HCT116 (cell line): ENCODE measurements around the gene POU5F1. TPM values are rescaled to one million over a fixed set of nuclear protein-coding genes. Genes with fewer than 3 reads are reported as not detected.

Experiments
- ATAC-seq: fragments of 200-7000 bp; cut with Tn5 transposase; 2 replicates; pipeline ENCODE4 v1.9.1; 2020; ENCODE audit warnings: mild to moderate bottlenecking, moderate library complexity
- BruUV-seq: library from RNA; stranded (reverse); fragments of 400-500 nt; replicated peaks from 2 replicates; lab custom pipeline; 2021; lab: Mats Ljungman, UMichigan
- CTCF ChIA-PET: fragments of 300-600 bp; sonication (Branson Sonifier 250); formaldehyde crosslinking; loops from one replicate; lab custom pipeline; 2021; ENCODE audit warnings: antibody characterized with exemption; lab: Charles Lee
- POLR2A ChIA-PET: fragments of 300-600, 350-600 bp; sonication (Branson Sonifier 250); formaldehyde crosslinking; loops from one replicate; lab custom pipeline; 2021; ENCODE audit warnings: antibody characterized with exemption; lab: Charles Lee
- RAD21 ChIA-PET, 2 experiments: fragments of 300-600 bp; sonication (Branson Sonifier 250); formaldehyde crosslinking; loops; one replicate each; lab custom pipeline; 2023; ENCODE audit warnings: low total read pairs in 2 of 2; ENCODE audit not compliant: uncharacterized antibody in 2 of 2, unreplicated experiment in 2 of 2, low non-redundant PET in 1 of 2; lab: Charles Lee
- DNase-seq: peaks from one replicate; pipeline ENCODE4 v3.0.0-alpha.2; 2010; ENCODE audit warnings: low read depth, low spot score
- H2AFZ ChIP-seq: fragments of 200-600 bp; shearing (Covaris generic), sonication (generic); 2 replicates; pipeline ENCODE4 v1.6.1; 2017; ENCODE audit warnings: low read depth, mixed run types, mixed read lengths, antibody characterized with exemption, low read length; ENCODE audit not compliant: poor library complexity, severe bottlenecking
- H3K27ac ChIP-seq: 2 replicates; pipeline ENCODE4 v1.5.1; 2012; ENCODE audit warnings: low read depth, low read length
- H3K27me3 ChIP-seq: fragments of 200-600 bp; sonication (generic); 2 replicates; pipeline ENCODE4 v1.6.1; 2016; ENCODE audit warnings: mixed run types, low read length, mixed read lengths; ENCODE audit not compliant: insufficient read depth
- H3K36me3 ChIP-seq, 2 experiments: fragments of 200-500 bp in 1 of 2; fragments of 200-600 bp in 1 of 2; sonication (Bioruptor generic) in 1 of 2; sonication (generic) in 1 of 2; 2 replicates each; pipeline versions ENCODE4 v1.5.1 to v1.6.1; 2014 to 2016; ENCODE audit warnings: low read length in 2 of 2, inconsistent platforms in 1 of 2, mixed read lengths in 1 of 2, mixed run types in 1 of 2; ENCODE audit not compliant: insufficient read depth in 2 of 2, control insufficient read depth in 1 of 2
- H3K4me1 ChIP-seq, 2 experiments: fragments of 200-600 bp in 1 of 2; sonication (generic) in 1 of 2; 2 replicates each; pipeline versions ENCODE4 v1.5.1 to v1.6.1; 2012 to 2017; ENCODE audit warnings: low read length in 2 of 2, inconsistent platforms in 1 of 2, mild to moderate bottlenecking in 1 of 2, mixed read lengths in 1 of 2, mixed run types in 1 of 2, moderate library complexity in 1 of 2; ENCODE audit not compliant: insufficient read depth in 2 of 2, control insufficient read depth in 1 of 2
- H3K4me2 ChIP-seq: fragments of 200-600 bp; sonication (generic); 2 replicates; pipeline ENCODE4 v1.6.1; 2017; ENCODE audit warnings: mixed run types, low read length, mixed read lengths
- H3K4me3 ChIP-seq, 2 experiments: fragments of 200-600 bp in 1 of 2; sonication (generic) in 1 of 2; replicated peaks in 1 of 2; 2 replicates each; pipeline ENCODE4 v1.5.1; 2011 to 2016; ENCODE audit warnings: low read length in 2 of 2, control low read depth in 1 of 2, low read depth in 1 of 2, mild to moderate bottlenecking in 1 of 2, mixed read lengths in 1 of 2, mixed run types in 1 of 2
- H3K79me2 ChIP-seq: fragments of 200-600 bp; sonication (generic); 2 replicates; pipeline ENCODE4 v1.6.1; 2017; ENCODE audit warnings: mild to moderate bottlenecking, mixed run types, low read length, moderate library complexity, mixed read lengths; ENCODE audit not compliant: insufficient read depth
- H3K9ac ChIP-seq: fragments of 200-600 bp; sonication (generic); 2 replicates; pipeline ENCODE4 v1.6.1; 2016; ENCODE audit warnings: low read length, mixed read lengths
- H3K9me2 ChIP-seq: fragments of 200-600 bp; sonication (generic), shearing (Covaris generic); 2 replicates; pipeline ENCODE4 v1.6.1; 2017; ENCODE audit warnings: mixed run types, mild to moderate bottlenecking, moderate library complexity; ENCODE audit not compliant: insufficient read depth
- H3K9me3 ChIP-seq, 2 experiments: fragments of 200-500 bp in 1 of 2; fragments of 200-600 bp in 1 of 2; sonication (Bioruptor generic) in 1 of 2; sonication (generic) in 1 of 2; 2 replicates each; pipeline ENCODE4 v1.6.1; 2014 to 2017; ENCODE audit warnings: low read length in 2 of 2, mixed read lengths in 2 of 2, inconsistent platforms in 1 of 2, low read depth in 1 of 2, mild to moderate bottlenecking in 1 of 2, mixed run types in 1 of 2, moderate library complexity in 1 of 2; ENCODE audit not compliant: control insufficient read depth in 1 of 2, insufficient read depth in 1 of 2
- H4K20me1 ChIP-seq: fragments of 200-600 bp; sonication (generic), shearing (Covaris generic); 2 replicates; pipeline ENCODE4 v1.6.1; 2017; ENCODE audit warnings: mixed run types, mild to moderate bottlenecking, moderate library complexity; ENCODE audit not compliant: insufficient read depth
- CBX3 ChIP-seq: IDR thresholded peaks from 2 replicates; pipeline ENCODE4 v1.6.1; 2012; ENCODE audit warnings: low read depth
- CEBPB ChIP-seq: IDR thresholded peaks from 2 replicates; pipeline ENCODE4 v1.6.1; 2012; ENCODE audit warnings: low read depth
- EGR1 ChIP-seq: IDR thresholded peaks from 2 replicates; pipeline ENCODE4 v1.6.1; 2012; ENCODE audit warnings: low read depth
- ELF1 ChIP-seq: IDR thresholded peaks from 2 replicates; pipeline ENCODE4 v1.6.1; 2012; ENCODE audit warnings: low read depth, borderline replicate concordance
- EZH2 ChIP-seq: fragments of 200-600 bp; sonication (generic); IDR thresholded peaks from 2 replicates; pipeline ENCODE4 v1.6.1; 2017; ENCODE audit warnings: antibody characterized with exemption, mixed run types
- FOSL1 ChIP-seq: IDR thresholded peaks from 2 replicates; pipeline ENCODE4 v1.6.1; 2012; ENCODE audit warnings: low read depth
- JUND ChIP-seq: IDR thresholded peaks from 2 replicates; pipeline ENCODE4 v1.6.1; 2012
- POLR2A ChIP-seq: IDR thresholded peaks from 2 replicates; pipeline ENCODE4 v1.7.0; 2011; ENCODE audit warnings: borderline replicate concordance; ENCODE audit not compliant: insufficient read depth, insufficient read length; ENCODE audit errors: extremely low read depth
- RAD21 ChIP-seq: IDR thresholded peaks from 2 replicates; pipeline ENCODE4 v1.6.1; 2012; ENCODE audit warnings: low read depth, mild to moderate bottlenecking
- SIN3A ChIP-seq: IDR thresholded peaks from 2 replicates; pipeline ENCODE4 v1.6.1; 2012; ENCODE audit warnings: low read depth
- SP1 ChIP-seq: IDR thresholded peaks from 2 replicates; pipeline ENCODE4 v1.6.1; 2012; ENCODE audit warnings: low read depth
- SRF ChIP-seq: IDR thresholded peaks from 2 replicates; pipeline ENCODE4 v1.6.1; 2012; ENCODE audit warnings: low read depth
- TCF7L2 ChIP-seq: IDR thresholded peaks from 2 replicates; pipeline ENCODE4 v1.7.0; 2011; ENCODE audit warnings: borderline replicate concordance, inconsistent platforms; ENCODE audit not compliant: insufficient read depth, insufficient read length; ENCODE audit errors: extremely low read depth
- YY1 ChIP-seq: IDR thresholded peaks from 2 replicates; pipeline ENCODE4 v1.6.1; 2011; ENCODE audit warnings: low read length, low read depth, moderate library complexity, mild to moderate bottlenecking; ENCODE audit not compliant: insufficient replicate concordance; ENCODE audit errors: extremely low read depth
- ZNF274 ChIP-seq: fragments of 200-500 bp; sonication (Bioruptor generic); IDR thresholded peaks from 2 replicates; pipeline ENCODE4 v1.6.1; 2014; ENCODE audit warnings: mild to moderate bottlenecking, low read depth, low read length, inconsistent platforms
- intact Hi-C: fragments of 100-400 bp; cut with micrococcal nuclease; formaldehyde crosslinking; loops from 2 replicates; pipeline ENCODE4 v1.10.0; 2022
- total RNA-seq: library from RNA; stranded (reverse); gene quantifications from one replicate; pipeline ENCODE4 v1.2.1, GENCODE V29; 2021; ENCODE audit not compliant: unreplicated experiment
- TF ChIP-seq, protein P1 (sequence below): IDR thresholded peaks from 2 replicates; pipeline ENCODE4 v1.6.1; 2012
- TF ChIP-seq, protein P2 (sequence below): IDR thresholded peaks from 2 replicates; pipeline ENCODE4 v1.6.1; 2012
- TF ChIP-seq, protein P3 (sequence below), 3 experiments: fragments of 200-600 bp in 1 of 3; sonication (generic) in 1 of 3; IDR thresholded peaks in 2 of 3; conservative IDR thresholded peaks in 1 of 3; 2 replicates each; pipeline ENCODE4 v1.5.1; 2012 to 2017; ENCODE audit warnings: low read depth in 2 of 3, low read length in 2 of 3, antibody characterized with exemption in 1 of 3, borderline replicate concordance in 1 of 3, control low read depth in 1 of 3, mild to moderate bottlenecking in 1 of 3, mixed read lengths in 1 of 3, mixed run types in 1 of 3, moderate library complexity in 1 of 3; ENCODE audit not compliant: insufficient read depth in 1 of 3
- TF ChIP-seq, protein P4 (sequence below): IDR thresholded peaks from 2 replicates; pipeline ENCODE4 v1.6.1; 2011; ENCODE audit warnings: mild to moderate bottlenecking, low read length, moderate library complexity; ENCODE audit not compliant: insufficient replicate concordance; ENCODE audit errors: extremely low read depth

POU5F1 gene
- total RNA-seq, 1 experiment from 2014 or later, result 1.9 TPM

DNA sequence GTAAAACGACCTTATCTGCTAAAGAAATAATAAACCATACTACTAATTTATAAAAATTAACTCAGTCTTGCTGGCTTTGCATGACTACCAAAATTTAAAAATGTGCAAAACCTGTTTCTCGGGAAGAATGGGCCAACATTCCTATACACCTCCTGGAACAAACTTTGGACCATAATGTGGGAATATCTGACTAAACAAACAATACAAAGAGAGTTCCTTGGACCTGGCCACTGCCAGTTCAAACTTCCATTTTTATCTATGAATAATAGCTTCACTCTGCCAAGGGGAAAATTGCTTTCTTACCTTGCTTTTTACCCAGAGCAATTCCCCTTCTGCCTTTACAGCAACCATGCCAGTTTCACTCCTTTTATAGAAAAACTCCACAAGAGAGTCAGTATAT, 38.7 kb upstream of the POU5F1 start:
- intact Hi-C loops, result no loop called here
- ATAC-seq, result no peak
- POLR2A ChIA-PET, result no interaction called here

DNA sequence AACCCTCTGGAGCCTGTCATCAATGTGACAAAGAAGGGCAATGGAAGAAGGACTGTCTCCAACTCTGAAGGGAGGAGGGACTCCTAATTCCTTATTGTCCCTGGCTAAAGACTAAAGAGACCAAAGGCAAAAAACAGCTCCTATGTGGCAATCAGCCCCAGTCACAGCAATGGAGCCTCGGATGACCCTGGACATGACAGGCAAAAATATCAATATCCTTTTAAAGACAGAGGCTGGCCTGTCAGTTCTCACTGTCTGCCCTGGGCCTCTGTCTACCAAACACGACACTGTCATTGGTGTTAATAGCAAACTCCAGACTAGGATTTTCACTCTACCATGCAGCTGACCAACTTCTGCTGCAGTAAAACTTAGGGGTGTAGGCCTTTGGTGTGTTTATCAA, 38.0 kb upstream of the POU5F1 start:
- H3K27me3 ChIP-seq, result no peaks in the 10 kb centered on the region
- H3K79me2 ChIP-seq, result no peaks in the 10 kb centered on the region
- intact Hi-C loops, result no loop called here
- H3K27ac ChIP-seq, result no peak overlapping the region
- no peaks in the 10 kb centered on the region for H3K36me3 ChIP-seq
- no peaks in the 10 kb centered on the region for H4K20me1 ChIP-seq
- H3K4me3 ChIP-seq, result no peak overlapping the region
- H3K9ac ChIP-seq, result no peak overlapping the region
- H3K4me1 ChIP-seq, result peaks cover 6 to 14% of the 10 kb centered on the region in 2 experiments; a peak in 3 of 4 replicates
- no peaks in the 10 kb centered on the region for H3K9me2 ChIP-seq
- ChIA-PET RAD21 (no interaction called here), CTCF (no interaction called here), POLR2A (no interaction called here)
- no peaks in the 10 kb centered on the region for H3K9me3 ChIP-seq
- BruUV-seq, result no TSS peak
- no peak for ATAC-seq
- DNase-seq, result no peak
- H3K4me2 ChIP-seq, result no peak overlapping the region
- H2AFZ ChIP-seq, result no peak overlapping the region
- no peak for TF ChIP-seq FOSL1
- TF ChIP-seq RAD21, result no peak
- no peak for TF ChIP-seq CBX3
- TF ChIP-seq, protein P1, sequence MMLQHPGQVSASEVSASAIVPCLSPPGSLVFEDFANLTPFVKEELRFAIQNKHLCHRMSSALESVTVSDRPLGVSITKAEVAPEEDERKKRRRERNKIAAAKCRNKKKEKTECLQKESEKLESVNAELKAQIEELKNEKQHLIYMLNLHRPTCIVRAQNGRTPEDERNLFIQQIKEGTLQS, result no peak
- TF ChIP-seq, protein P2, sequence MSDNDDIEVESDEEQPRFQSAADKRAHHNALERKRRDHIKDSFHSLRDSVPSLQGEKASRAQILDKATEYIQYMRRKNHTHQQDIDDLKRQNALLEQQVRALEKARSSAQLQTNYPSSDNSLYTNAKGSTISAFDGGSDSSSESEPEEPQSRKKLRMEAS, result no peak
- TF ChIP-seq SP1, result no peak
- TF ChIP-seq ELF1, result no peak
- TF ChIP-seq POLR2A, result no peak
- TF ChIP-seq SRF, result no peak
- TF ChIP-seq CEBPB, result no peak
- no peak for TF ChIP-seq ZNF274
- TF ChIP-seq, protein P3, sequence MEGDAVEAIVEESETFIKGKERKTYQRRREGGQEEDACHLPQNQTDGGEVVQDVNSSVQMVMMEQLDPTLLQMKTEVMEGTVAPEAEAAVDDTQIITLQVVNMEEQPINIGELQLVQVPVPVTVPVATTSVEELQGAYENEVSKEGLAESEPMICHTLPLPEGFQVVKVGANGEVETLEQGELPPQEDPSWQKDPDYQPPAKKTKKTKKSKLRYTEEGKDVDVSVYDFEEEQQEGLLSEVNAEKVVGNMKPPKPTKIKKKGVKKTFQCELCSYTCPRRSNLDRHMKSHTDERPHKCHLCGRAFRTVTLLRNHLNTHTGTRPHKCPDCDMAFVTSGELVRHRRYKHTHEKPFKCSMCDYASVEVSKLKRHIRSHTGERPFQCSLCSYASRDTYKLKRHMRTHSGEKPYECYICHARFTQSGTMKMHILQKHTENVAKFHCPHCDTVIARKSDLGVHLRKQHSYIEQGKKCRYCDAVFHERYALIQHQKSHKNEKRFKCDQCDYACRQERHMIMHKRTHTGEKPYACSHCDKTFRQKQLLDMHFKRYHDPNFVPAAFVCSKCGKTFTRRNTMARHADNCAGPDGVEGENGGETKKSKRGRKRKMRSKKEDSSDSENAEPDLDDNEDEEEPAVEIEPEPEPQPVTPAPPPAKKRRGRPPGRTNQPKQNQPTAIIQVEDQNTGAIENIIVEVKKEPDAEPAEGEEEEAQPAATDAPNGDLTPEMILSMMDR (IDR thresholded peaks at IDR 0.05 in 2 of 3, conservative IDR thresholded peaks at IDR 0.05 in 1 of 3; ENCODE audit: borderline replicate concordance in 1 of 3, insufficient read depth in 1 of 3, low read depth in 2 of 3, low read length in 2 of 3), result no peak
- no peak for TF ChIP-seq JUND
- no peak for TF ChIP-seq EGR1

More for the DNA sequence above, 38.7 kb upstream of the POU5F1 start:
- Histone ChIP-seq H3K4me1 (peaks cover 2 to 8% of the 10 kb centered on the region in 2 experiments; a peak in 3 of 4 replicates), H3K4me2 (no peak overlapping the region), H3K9me3 (no peaks in the 10 kb centered on the region), H2AFZ (no peak overlapping the region), H3K9me2 (no peaks in the 10 kb centered on the region), H4K20me1 (no peaks in the 10 kb centered on the region), H3K36me3 (no peaks in the 10 kb centered on the region), H3K79me2 (no peaks in the 10 kb centered on the region), H3K27me3 (no peaks in the 10 kb centered on the region), H3K27ac (no peak overlapping the region), H3K4me3 (no peak overlapping the region)
- DNase-seq, result no peak
- CTCF ChIA-PET, result no interaction called here
- TF ChIP-seq ZNF274 (no peak), RAD21 (no peak), ELF1 (no peak), EZH2 (no peak), TCF7L2 (no peak), FOSL1 (no peak), SIN3A (no peak), SP1 (no peak), YY1 (no peak), SRF (no peak)
- TF ChIP-seq, protein P4, sequence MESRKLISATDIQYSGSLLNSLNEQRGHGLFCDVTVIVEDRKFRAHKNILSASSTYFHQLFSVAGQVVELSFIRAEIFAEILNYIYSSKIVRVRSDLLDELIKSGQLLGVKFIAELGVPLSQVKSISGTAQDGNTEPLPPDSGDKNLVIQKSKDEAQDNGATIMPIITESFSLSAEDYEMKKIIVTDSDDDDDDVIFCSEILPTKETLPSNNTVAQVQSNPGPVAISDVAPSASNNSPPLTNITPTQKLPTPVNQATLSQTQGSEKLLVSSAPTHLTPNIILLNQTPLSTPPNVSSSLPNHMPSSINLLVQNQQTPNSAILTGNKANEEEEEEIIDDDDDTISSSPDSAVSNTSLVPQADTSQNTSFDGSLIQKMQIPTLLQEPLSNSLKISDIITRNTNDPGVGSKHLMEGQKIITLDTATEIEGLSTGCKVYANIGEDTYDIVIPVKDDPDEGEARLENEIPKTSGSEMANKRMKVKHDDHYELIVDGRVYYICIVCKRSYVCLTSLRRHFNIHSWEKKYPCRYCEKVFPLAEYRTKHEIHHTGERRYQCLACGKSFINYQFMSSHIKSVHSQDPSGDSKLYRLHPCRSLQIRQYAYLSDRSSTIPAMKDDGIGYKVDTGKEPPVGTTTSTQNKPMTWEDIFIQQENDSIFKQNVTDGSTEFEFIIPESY, result no peak
- TF ChIP-seq, all 23 proteins: peak for 0
- RAD21 ChIA-PET, result no interaction called here
- H3K9ac ChIP-seq, result no peak overlapping the region
- no TSS peak for BruUV-seq
